Muscle layer of duodenum (tissue), 2 donors: Measurements from ENCODE around the gene AMBP.

Experiments used
- H3K27ac ChIP-seq: one replicate; pipeline ENCODE4 v1.7.0; 2013; ENCODE audit warnings: mild to moderate bottlenecking, low read length
- H3K27me3 ChIP-seq: one replicate; pipeline ENCODE4 v1.7.0; 2013; ENCODE audit warnings: low read depth, mild to moderate bottlenecking, control low read depth, low read length
- H3K36me3 ChIP-seq, 2 donors: one replicate each; pipeline ENCODE4 v1.7.0; 2013; ENCODE audit warnings: low read length in 2 of 2, control low read depth in 1 of 2, mild to moderate bottlenecking in 1 of 2; ENCODE audit not compliant: insufficient read depth in 2 of 2, control insufficient read depth in 1 of 2
- H3K4me1 ChIP-seq, 2 donors: one replicate each; pipeline ENCODE4 v1.7.0; 2013; ENCODE audit warnings: low read length in 2 of 2, mild to moderate bottlenecking in 2 of 2, control low read depth in 1 of 2, moderate library complexity in 1 of 2; ENCODE audit not compliant: insufficient read depth in 2 of 2, control insufficient read depth in 1 of 2
- H3K4me3 ChIP-seq, 2 donors: one replicate each; pipeline ENCODE4 v1.7.0; 2013; ENCODE audit warnings: low read length in 2 of 2, low read depth in 1 of 2, mild to moderate bottlenecking in 1 of 2
- H3K9me3 ChIP-seq, 2 donors: one replicate each; pipeline ENCODE4 v1.7.0; 2013; ENCODE audit warnings: low read length in 2 of 2, control low read depth in 1 of 2, mild to moderate bottlenecking in 1 of 2; ENCODE audit not compliant: control insufficient read depth in 1 of 2
- donor health status: healthy.

Gene AMBP

DNA sequence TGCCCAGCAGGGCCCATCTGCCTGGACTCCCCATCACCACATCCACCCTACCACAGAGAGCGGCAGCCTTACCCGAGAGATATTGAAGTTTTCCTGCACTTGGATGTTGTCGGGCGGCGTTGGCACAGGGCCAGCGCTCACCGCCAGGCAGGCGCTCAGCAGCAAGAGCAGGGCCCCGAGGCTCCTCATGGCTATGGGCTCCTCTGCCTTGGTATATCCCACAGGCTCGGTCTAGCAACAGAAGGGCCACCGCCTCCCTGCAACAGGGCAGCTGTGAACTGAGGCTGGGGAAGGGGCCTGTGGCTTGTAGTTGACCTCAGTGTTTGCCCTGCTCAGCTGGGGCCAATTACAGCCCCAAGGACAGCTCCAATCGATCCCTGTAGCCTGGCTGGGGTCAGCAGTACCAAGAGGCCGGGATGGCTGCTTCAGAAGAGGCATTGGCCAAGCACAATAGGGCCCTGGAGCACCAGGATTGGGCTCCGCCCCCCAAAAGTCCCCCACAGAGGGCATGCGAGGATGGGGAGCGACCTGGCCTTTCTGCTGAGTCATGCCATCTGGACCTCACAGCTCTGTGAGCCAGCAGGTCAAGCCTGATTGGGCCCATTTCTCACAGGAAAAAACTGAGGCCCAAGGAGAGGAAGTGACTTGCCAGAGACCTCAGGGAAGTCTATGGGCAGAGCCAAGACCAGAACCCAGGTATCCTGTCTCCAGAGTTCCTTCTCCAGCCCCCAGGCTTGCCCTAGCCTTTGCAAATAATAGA lies at the start of gene AMBP:
Gene AMBP, minus strand, starts transcription at position 280 of the 760 bp plus-strand sequence. Its CDS starts 91 bp downstream, at position 189.
- Histone ChIP-seq H3K4me3 (no peak within 1 kb of the TSS), H3K27me3 (peaks cover 6% of the 10 kb centered on the region), H3K27ac (no peak within 1 kb of the TSS), H3K4me1 (peaks cover 0 to 3% of the 10 kb centered on the region in 2 donors), H3K36me3 (no peaks in the 10 kb centered on the region), H3K9me3 (no peaks in the 10 kb centered on the region)

DNA sequence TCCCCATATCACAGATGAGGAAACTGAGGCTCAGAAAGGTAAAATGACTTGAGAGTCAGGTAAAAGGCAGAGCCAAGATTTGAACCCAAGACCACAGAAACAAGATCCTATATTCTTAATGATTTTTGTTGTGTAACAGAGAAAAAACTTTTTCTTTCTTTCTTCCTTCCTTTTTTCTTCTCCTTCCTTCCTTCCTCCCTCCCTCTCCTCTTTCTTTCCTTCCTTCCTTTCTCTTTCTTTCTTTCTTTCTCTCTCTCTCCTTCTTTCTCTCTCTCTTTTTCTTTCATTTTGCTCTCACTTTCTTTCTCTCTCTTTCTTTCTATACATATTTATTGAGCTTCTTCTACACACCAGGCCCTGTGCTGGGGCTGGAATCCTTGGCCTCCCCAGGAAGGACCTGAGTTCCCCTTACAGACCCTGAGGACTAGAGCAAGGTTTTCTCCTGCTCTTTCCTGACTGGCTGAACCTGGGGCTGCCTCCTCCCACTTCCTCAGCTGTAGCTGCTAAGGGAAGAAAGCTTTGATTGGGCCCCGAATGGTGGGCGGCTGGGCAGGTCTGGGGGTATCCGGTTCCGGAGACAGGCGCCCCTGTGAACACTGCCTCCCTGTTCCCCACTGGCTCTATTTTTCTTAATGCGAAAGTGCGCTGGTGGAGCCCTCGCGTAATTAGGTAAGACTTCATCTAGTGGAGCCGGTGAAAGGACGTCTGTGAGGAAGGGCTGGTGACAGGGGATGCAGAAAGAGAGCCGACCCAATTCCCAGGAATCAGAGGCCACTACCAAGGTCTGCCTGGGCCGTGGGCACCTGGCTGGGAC lies 48.4 kb upstream of the AMBP start:
- Histone ChIP-seq H3K9me3 (peaks cover 0 to 7% of the 10 kb centered on the region in 2 donors), H3K27me3 (no peaks in the 10 kb centered on the region), H3K27ac (no peak overlapping the region), H3K36me3 (no peaks in the 10 kb centered on the region), H3K4me3 (no peak overlapping the region), H3K4me1 (no peaks in the 10 kb centered on the region)

DNA sequence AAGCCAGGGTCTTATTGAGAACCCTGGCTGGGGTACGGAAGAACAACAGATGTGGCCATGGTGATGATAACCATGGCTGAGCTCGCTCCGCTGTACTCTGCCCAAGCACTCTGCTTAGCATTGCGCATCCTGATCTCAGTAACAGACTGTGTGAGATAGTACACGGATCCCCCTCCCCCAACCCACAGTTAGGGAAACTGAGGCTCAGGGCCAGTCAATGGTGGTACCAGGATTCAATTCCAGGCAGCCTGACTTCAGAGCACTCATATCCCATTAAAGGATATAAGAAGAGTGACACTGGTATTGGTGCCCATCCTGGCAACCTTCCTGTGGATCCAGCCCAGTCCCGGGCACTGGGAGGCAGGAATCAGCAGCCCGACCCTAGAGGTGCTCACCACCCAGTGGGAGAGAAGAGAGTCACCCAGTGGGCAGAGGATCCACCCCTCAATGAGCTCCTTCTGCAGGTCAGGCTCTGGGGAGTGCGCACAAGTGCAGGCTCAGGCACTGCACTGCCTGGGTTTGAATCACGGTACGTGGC lies 47.4 kb upstream of the AMBP start:
- Histone ChIP-seq H3K4me3 (no peak overlapping the region), H3K4me1 (no peaks in the 10 kb centered on the region), H3K36me3 (no peaks in the 10 kb centered on the region), H3K27me3 (no peaks in the 10 kb centered on the region), H3K9me3 (peaks cover 0 to 7% of the 10 kb centered on the region in 2 donors), H3K27ac (no peak overlapping the region)

DNA sequence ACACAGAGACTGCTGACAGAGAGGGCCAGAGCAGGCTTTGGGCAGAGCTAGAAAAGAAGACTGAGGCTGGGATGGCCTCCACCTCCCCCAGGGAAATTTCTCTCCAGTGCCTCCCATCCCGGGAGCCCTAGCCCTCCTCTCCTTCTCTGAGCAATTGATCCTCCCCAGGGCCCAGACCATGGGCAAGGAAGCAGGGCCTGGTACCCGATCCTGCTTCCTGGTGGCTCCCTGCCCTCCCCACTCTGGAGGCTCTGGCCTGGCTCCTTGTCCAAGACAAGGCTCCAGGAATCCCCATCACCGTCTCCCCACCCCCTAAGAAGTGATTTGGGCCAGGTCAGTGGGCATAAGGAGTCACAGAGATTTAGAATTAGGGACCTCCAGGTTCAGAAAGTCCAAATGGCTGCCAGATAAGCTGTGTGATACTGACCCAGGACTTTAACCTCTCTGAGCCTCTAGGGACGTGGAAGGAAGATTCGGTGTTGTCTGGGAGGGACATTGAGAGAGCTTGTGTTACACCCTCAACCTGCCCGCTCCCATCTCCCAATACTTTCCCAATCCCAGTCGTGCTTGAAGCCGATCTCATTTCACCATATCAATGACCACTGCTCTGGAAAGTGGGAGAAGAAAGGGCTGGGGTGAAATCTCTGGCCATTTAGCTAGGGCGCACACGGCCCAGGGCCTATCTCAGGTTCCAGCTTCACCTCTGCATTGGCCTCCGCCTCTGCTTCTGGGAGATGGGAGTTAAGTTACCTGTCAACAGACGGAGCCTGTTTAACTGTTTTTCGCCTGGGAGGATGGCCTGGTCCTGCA lies 46.8 kb upstream of the AMBP start:
- Histone ChIP-seq H3K4me3 (no peak overlapping the region), H3K36me3 (no peaks in the 10 kb centered on the region), H3K27me3 (no peaks in the 10 kb centered on the region), H3K27ac (no peak overlapping the region), H3K9me3 (peaks cover 0 to 7% of the 10 kb centered on the region in 2 donors), H3K4me1 (no peaks in the 10 kb centered on the region)

DNA sequence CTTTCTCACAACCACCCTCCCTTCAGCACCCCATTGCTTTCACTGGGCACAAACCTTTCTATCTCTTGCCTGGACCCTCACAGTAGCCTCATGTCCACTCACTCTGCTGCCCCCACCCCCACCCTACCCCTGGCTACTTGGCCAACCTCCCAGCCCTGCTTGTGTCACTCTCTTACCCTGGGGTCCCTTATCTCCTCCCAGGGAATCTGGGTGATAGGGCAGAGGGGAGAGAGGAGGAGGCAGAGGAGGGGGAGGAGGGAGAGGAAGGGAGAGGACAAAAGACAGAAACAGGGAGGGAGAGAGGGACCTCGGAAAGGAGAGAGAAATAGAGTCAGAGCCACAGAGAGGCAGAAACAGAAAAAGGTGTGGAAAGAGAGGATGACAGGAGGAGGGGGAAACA lies 46.0 kb upstream of the AMBP start:
- no peak overlapping the region for H3K27ac ChIP-seq
- H3K27me3 ChIP-seq, result no peaks in the 10 kb centered on the region

DNA sequence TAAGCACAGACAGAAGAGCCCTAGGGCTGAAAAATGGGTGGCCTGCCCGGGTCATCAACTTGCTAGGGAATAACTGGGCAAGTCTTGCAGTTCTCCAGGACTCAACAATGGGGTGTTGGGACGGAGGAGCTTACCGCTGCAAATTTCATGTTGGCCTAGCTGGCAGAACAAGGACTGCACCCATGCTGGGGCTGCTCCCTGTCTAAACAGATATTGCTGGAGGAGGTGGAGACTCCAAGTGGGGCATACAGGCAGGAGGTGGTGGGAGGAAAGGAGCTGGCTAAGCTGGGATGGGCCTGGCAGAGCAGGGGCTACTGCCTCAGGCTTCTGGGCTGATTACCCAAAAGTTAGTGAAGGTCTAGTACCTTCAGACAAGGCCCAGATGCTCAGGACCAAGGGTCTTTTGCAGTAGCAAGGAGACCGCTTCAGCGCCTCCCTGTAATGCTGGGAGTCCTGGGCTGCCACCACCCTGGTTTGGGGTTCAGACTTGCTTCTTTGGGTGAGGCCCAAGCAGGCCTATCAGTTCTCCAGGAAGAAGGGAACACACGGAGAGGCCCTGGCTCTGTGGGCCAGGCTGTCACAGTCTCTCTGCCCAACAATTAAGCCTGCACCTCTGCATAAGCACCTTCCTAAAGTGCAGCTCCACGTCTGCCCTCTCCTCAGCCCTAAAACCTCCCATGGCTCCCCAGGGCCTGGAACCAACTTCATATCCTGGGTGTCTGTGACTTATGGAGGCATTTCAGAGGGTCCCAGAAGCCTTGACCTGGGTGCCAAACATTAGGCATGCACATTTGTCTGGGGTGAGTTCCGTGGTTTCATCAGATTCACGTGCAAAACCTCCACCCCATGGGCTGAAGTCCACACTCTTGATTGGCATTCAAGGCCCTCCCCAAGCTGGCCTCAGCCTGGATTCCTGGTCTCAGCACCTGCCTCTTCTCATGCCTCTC lies 45.2 kb upstream of the AMBP start:
- Histone ChIP-seq H3K9me3 (peaks cover 0 to 7% of the 10 kb centered on the region in 2 donors), H3K27me3 (no peaks in the 10 kb centered on the region), H3K27ac (no peak overlapping the region), H3K36me3 (no peaks in the 10 kb centered on the region), H3K4me1 (no peaks in the 10 kb centered on the region), H3K4me3 (no peak overlapping the region)

More for the DNA sequence above, 46.0 kb upstream of the AMBP start:
- H3K4me3 ChIP-seq, result no peak overlapping the region
- H3K9me3 ChIP-seq, result peaks cover 0 to 7% of the 10 kb centered on the region in 2 donors
- H3K4me1 ChIP-seq, result no peaks in the 10 kb centered on the region
- no peaks in the 10 kb centered on the region for H3K36me3 ChIP-seq

DNA sequence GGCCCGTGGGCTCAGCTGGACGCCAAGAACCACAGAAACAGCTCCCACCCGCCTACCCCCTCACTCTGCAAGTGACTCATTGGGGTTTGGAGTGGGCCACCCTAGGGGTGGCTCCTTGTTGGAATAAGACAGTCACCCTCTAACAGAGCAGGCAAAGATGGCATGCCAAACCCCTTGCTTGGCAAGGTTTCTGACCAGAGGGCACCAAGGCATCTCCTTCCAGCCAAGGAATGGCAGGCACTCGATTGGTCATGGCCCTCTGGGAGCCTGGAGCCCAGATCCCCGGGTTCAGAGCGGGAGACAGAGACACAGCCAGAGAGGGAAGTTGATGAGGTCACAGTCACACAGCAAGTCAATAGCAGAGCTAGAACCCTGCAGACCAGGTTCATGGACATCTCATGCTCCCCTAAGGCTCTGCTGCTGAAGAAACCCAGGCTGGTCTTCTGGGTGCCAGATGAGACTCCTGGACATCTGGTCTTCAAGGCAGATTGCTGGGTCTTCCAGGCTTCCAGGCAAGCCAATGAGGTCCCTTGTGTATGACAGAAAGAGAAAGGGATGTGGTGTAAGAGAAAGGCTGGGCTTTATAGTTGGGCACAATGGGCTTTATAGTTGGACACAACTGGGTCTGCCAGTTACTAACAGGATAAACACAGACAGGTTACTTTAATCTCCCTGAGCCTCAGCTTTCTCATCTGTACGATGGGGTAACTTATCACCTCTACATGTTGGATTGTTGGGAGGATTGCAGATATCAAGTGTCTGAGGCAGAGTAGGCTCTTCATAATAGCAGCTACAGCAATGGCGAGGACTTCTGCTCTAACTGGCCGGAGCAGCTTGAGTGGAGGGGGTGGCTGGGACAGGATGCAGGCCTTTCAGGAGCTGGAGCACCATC lies 44.3 kb upstream of the AMBP start:
- Histone ChIP-seq H3K4me3 (no peak overlapping the region), H3K27ac (no peak overlapping the region), H3K27me3 (no peaks in the 10 kb centered on the region), H3K4me1 (no peaks in the 10 kb centered on the region), H3K36me3 (no peaks in the 10 kb centered on the region), H3K9me3 (peaks cover 0 to 2% of the 10 kb centered on the region in 2 donors)

DNA sequence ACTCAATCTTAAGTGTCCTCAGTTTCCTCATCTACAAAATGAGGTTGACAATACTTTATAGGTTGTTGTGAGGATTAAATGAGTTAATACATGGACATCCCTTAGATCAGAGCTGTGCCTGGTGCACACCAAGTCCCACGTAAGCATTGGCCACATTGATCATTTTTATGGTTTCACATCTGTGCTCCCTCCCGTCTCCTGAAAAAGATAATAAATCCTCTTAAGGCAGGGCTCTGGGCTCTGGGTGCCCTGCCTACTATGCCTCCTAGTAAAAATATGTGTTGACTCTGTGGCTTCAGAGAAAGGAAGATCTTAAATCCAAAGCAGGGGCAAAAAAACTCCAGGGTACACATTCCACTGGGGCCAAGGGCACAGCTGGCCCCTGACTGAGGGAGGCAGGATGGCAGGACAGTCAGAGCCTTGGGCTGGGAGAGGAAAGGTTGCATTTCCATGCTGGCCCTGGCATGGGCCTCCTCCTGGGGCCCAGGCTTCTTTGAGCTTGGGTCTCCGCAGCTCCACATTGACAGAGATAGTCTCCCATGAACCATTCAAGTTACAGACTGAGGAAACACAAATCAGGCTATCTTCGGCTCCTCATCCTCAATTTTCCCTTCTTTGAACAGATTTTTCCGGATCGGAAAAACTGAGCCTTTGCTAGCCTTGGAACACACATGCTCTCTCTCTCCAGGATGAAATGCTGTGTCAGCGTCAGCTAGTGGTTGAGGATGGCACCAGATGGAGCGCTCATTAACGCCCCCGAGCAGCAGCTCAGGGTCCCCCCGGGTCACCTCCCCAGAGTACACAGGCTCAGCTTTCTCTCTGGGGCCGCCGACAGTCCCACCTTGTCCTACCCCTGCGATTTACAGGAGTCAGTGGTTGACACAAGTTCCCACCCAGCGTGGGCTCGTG lies 43.4 kb upstream of the AMBP start:
- Histone ChIP-seq H3K36me3 (no peaks in the 10 kb centered on the region), H3K9me3 (no peaks in the 10 kb centered on the region), H3K27me3 (no peaks in the 10 kb centered on the region), H3K4me3 (no peak overlapping the region), H3K4me1 (no peaks in the 10 kb centered on the region), H3K27ac (no peak overlapping the region)
